ENCODE measurements around the gene AIFM2. TPM values are rescaled to one million over a fixed set of nuclear protein-coding genes. Genes with fewer than 3 reads are reported as not detected.

Gene AIFM2
- total RNA-seq, 3 donors from 2014 or later: 10.5 to 16.9 (median 11.1) TPM

DNA sequence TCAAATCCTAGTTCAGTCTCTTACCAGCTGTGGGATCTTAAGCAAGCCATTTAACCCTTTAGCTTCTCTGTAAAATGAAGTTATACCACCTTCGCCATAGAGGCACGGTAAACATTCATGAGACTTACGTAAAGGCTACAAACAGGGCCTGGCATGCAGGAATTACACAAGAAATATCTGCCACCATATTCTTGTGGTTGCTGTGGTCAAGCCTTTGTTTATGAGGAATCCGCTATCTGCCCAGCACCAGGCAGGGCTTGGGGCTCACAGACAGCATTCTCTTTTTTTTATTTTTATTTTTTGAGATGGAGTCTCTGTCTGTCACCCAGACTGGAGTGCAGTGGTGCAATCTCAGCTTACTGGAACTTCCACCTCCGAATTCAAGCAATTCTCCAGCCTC lies 9.9 kb downstream of the AIFM2 start:
- ATAC-seq: no peak
- H3K27me3 Mint-ChIP-seq (ENCODE audit: low read depth): no peaks in the 10 kb centered on the region
- no peaks in the 10 kb centered on the region for H3K4me1 Mint-ChIP-seq (ENCODE audit: low read depth)
- H3K9me3 Mint-ChIP-seq: no peaks in the 10 kb centered on the region
- H3K36me3 Mint-ChIP-seq (ENCODE audit: insufficient read depth): peaks cover 7% of the 10 kb centered on the region
- no peak for DNase-seq
- H3K4me3 Mint-ChIP-seq: no peak overlapping the region

DNA sequence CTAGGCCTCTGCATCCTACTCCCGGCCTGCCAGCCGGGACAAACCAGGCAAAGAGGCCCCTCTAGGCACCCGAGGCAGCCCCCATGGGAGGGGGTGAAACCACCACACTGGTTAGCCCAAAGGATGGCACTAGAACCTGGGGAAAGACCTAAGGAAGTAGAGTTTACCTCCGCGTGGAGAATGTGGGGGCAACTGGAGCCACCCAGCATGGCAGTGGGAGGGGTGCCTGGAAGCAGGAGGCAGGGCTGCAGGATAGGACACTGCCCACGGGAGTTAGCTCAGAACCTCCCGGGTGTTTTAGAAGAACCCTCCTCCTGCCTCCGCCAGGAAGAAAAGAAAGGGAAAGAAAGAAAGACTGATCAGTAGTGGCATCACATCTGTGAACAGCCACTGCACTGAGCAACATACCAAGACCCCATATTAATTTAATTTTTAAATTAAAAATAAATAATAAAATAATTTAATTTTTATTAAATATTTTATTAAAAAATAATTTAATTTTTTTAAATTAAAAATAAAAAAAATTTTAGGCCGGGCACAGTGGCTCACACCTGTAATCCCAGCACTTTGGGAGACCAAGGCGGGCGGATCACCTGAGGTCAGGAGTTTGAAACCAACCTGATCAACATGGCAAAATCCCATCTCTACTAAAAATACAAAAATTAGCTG lies 11.2 kb downstream of the AIFM2 start:
- DNase-seq (no peak), ATAC-seq (no peak)
- Mint-ChIP-seq H3K36me3 (ENCODE audit: insufficient read depth) (peaks cover 7% of the 10 kb centered on the region), H3K27me3 (ENCODE audit: low read depth) (no peaks in the 10 kb centered on the region), H3K9me3 (no peaks in the 10 kb centered on the region), H3K4me3 (no peak overlapping the region), H3K4me1 (ENCODE audit: low read depth) (no peaks in the 10 kb centered on the region)

DNA sequence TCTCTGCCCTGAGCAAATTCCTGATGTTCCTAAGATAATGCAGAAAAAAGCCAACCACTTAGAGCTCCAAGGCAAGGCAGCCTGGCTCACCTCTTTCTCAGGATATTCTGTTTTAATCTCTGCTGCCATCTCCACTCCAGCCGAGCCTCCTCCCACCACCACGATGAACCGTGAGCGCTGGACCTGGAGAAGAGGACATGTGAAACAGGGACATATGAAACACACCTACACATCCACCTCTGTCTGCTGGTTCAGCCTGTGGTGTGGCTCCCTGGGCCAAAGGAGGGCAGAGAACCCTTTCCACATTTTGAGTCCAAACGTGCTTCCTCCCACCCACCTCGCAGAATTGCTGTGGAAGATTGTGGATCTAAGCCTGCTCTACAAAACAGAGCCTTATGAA lies 12.2 kb downstream of the AIFM2 start:
- no peak overlapping the region for H3K4me3 Mint-ChIP-seq
- H3K36me3 Mint-ChIP-seq (ENCODE audit: insufficient read depth): peaks cover 7% of the 10 kb centered on the region
- H3K9me3 Mint-ChIP-seq: no peaks in the 10 kb centered on the region
- H3K27me3 Mint-ChIP-seq (ENCODE audit: low read depth): no peaks in the 10 kb centered on the region
- DNase-seq (no peak), ATAC-seq (no peak)
- peaks cover 2% of the 10 kb centered on the region for H3K4me1 Mint-ChIP-seq (ENCODE audit: low read depth)

DNA sequence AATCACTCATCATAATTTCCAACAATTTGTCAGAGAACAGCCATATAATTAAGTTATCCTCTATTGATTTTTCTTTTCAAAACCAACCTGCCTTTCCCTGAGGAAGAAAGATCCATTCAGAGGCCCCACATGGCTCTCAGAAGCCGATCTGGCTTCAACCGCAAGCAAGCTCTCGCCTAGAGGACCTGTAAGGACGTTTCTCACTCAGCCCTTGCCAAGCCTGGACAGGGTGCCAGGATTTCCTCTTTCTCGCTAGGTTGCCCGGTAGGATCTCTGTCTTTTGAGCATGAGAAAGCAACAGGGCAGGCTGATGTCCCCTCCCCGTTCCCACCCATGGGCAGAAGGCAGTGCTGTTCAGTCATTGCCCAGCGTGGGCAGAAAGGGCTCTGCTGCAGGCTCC lies 13.0 kb downstream of the AIFM2 start:
- DNase-seq: no peak

DNA sequence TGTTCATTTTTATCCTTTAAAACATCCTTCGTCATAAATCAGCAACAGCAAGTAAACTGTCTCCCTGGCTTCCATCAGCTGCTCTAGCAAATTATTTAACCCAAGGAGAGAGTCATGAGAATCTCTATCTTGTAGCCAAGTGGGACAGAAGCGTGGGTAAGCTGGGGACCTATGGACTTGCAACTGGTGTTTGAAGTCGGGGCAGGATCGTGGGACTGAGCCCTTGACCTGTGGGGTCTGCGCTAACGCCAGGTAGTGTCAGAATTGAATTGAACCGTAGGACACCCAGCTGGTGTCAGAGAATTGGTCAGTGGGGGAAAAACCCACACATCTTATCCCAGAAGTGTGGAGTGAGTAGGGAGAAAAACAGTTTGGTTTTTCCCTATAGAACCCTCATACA lies 13.4 kb downstream of the AIFM2 start:
- no peak overlapping the region for H3K4me3 Mint-ChIP-seq
- peaks cover 2% of the 10 kb centered on the region for H3K4me1 Mint-ChIP-seq (ENCODE audit: low read depth)
- DNase-seq (no peak), ATAC-seq (no peak)
- no peaks in the 10 kb centered on the region for H3K27me3 Mint-ChIP-seq (ENCODE audit: low read depth)
- peaks cover 7% of the 10 kb centered on the region for H3K36me3 Mint-ChIP-seq (ENCODE audit: insufficient read depth)
- H3K9me3 Mint-ChIP-seq: no peaks in the 10 kb centered on the region

More for the DNA sequence above, 13.0 kb downstream of the AIFM2 start:
- Mint-ChIP-seq H3K4me3 (no peak overlapping the region), H3K36me3 (ENCODE audit: insufficient read depth) (peaks cover 7% of the 10 kb centered on the region), H3K9me3 (no peaks in the 10 kb centered on the region), H3K27me3 (ENCODE audit: low read depth) (no peaks in the 10 kb centered on the region), H3K4me1 (ENCODE audit: low read depth) (peaks cover 2% of the 10 kb centered on the region)
- no peak for ATAC-seq

DNA sequence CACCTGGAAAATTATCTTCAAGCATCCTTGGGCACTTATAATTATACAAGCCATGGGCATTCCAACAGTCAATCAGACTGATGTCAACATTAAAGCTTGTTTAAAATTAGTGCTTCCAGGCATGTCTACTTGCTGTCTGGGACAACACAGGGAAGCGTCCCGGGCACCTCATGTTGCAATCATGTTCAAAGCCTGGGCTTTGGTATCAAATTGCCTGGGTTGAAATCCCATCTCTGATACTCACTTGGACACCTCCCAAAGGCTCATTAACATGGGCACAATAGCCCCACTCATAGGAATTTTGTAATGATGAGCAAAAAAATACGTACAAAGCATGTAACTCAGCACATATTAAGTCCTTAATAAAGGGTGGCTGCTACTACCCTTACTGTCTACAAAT lies 14.4 kb downstream of the AIFM2 start:
- H3K4me3 Mint-ChIP-seq: no peak overlapping the region
- DNase-seq: no peak
- no peak for ATAC-seq
- peaks cover 2% of the 10 kb centered on the region for H3K4me1 Mint-ChIP-seq (ENCODE audit: low read depth)
- no peaks in the 10 kb centered on the region for H3K9me3 Mint-ChIP-seq
- H3K27me3 Mint-ChIP-seq (ENCODE audit: low read depth): no peaks in the 10 kb centered on the region
- H3K36me3 Mint-ChIP-seq (ENCODE audit: insufficient read depth): peaks cover 13% of the 10 kb centered on the region

DNA sequence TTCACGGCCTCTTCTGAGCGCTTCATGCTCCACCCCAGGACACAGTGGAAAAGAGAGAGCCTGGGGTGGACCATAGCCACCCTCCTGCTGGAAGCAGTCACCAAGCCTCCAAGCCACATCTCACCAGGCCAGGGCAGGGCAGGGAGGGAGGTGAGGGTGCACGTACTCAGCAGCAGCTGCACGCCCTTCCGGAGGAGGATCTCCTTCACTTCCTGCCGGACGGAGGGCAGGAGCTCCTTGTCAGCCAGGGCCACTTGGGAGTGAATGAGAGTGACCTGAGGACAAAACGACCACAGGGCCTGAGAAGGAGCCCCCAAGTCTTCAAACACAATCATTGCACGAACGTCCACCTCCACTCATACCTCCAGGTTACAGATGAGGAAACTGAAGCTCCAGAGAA lies 15.0 kb downstream of the AIFM2 start:
- Mint-ChIP-seq H3K27me3 (ENCODE audit: low read depth) (no peaks in the 10 kb centered on the region), H3K9me3 (no peaks in the 10 kb centered on the region), H3K4me1 (ENCODE audit: low read depth) (peaks cover 2% of the 10 kb centered on the region), H3K36me3 (ENCODE audit: insufficient read depth) (peaks cover 17% of the 10 kb centered on the region), H3K4me3 (no peak overlapping the region)
- ATAC-seq (no peak), DNase-seq (no peak)

DNA sequence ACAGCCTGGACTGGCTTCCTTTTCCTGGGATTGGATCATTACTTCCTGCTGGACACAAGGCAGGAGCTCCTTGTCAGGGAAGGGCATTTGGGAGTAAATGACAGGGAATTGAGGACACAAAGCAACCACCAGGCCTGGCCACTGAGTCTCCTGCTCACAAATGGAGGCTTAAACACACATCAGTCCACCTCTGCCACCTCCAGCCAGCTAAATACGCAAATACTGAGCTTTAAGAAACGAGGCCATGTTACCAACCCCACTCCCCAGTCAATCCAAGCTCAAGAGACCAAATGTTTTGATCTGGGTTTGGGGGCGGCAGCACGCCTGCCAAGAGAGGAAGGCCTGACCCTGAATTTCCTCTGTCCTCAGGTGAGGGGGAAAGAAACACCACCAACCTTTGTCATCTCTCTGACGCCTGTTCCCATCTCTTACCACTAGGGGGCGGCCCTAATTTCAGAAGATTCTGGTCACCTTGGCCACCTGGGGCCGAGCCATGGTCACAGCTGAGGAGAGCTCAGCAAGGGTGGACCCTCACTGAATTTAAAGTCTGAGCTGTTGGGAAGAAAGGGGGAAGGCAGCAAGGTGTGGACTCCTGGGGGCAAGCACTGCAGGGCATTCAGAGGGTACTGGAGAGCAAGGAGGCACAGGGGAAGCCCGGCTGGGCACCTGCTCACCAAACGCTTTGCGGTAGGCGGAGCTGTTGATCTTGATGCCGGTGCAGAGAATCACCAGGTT lies 16.5 kb downstream of the AIFM2 start:
- peak; percentile 53 for DNase-seq
- Mint-ChIP-seq H3K4me1 (ENCODE audit: low read depth) (peaks cover 2% of the 10 kb centered on the region), H3K9me3 (no peaks in the 10 kb centered on the region), H3K4me3 (no peak overlapping the region), H3K27me3 (ENCODE audit: low read depth) (no peaks in the 10 kb centered on the region), H3K36me3 (ENCODE audit: insufficient read depth) (peaks cover 19% of the 10 kb centered on the region)
- peak; percentile 76 to 84 for ATAC-seq

DNA sequence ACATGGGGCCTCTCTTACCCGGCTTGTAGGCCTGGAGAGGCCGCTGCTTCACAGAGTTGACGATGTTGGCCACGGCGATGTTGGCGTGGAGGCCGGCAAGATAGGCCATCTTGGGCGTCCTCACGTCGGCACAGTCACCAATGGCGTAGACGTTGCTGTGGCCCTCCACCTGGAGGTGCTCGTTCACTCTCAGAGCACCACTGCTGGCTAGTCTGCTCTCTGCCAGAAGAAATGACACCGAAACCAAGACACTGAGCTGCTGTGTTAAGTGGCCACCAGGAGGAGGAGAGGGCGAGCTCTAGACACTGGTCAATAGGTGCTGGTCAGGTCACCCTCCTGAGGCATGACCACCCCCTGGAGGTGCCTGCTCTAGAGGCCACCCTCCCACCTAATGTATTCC lies 17.7 kb downstream of the AIFM2 start:
- H3K36me3 Mint-ChIP-seq (ENCODE audit: insufficient read depth): peaks cover 15% of the 10 kb centered on the region
- H3K4me3 Mint-ChIP-seq: no peak overlapping the region
- H3K27me3 Mint-ChIP-seq (ENCODE audit: low read depth): no peaks in the 10 kb centered on the region

DNA sequence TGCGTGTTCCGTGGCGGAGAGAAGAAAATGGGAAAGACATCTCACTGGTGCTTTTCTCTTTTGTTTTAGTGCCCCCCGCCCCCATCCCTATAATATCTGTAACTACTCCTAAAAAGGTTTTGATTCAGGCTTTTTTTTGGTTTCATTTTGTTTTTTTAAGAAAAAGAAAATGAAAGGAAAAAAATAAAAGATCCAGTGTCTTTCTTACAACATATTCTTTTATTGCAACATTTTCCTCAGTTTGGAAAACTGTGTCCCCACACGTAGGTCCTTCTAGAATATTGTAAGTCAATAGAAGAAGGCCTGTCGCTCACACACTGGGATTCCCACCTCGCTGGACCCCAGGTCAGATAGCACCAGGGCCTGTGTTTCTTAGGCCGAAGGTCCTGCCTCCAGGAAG lies 20.6 kb downstream of the AIFM2 start:
- Mint-ChIP-seq H3K9me3 (no peaks in the 10 kb centered on the region), H3K4me3 (no peak overlapping the region), H3K36me3 (ENCODE audit: insufficient read depth) (peaks cover 15% of the 10 kb centered on the region), H3K4me1 (ENCODE audit: low read depth) (peaks cover 2% of the 10 kb centered on the region), H3K27me3 (ENCODE audit: low read depth) (no peaks in the 10 kb centered on the region)
- ATAC-seq (no peak), DNase-seq (no peak)

More for the DNA sequence above, 17.7 kb downstream of the AIFM2 start:
- no peaks in the 10 kb centered on the region for H3K9me3 Mint-ChIP-seq
- peaks cover 2% of the 10 kb centered on the region for H3K4me1 Mint-ChIP-seq (ENCODE audit: low read depth)
- DNase-seq: no peak
- no peak for ATAC-seq

DNA sequence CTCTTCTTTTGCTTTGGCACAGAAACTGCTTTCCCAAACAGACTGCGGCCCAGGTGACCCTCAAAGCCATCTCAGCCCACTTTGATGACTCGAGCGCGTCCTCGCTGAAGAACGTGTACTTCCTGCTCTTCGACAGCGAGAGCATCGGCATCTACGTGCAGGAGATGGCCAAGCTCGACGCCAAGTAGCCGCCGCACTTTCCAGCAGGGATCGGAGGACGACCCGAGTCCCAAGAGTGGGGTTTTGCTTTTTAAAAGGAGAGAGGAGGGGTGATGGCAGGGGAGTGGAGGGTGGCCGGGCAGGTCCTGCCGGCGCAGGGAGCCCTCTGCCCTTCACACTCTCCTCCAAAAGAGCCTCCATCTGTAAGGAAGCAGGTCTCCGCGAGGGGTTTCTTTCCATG lies 21.1 kb downstream of the AIFM2 start:
- Mint-ChIP-seq H3K4me1 (ENCODE audit: low read depth) (peaks cover 2% of the 10 kb centered on the region), H3K36me3 (ENCODE audit: insufficient read depth) (peaks cover 15% of the 10 kb centered on the region), H3K27me3 (ENCODE audit: low read depth) (no peaks in the 10 kb centered on the region), H3K4me3 (no peak overlapping the region), H3K9me3 (no peaks in the 10 kb centered on the region)
- no peak for DNase-seq
- no peak for ATAC-seq

DNA sequence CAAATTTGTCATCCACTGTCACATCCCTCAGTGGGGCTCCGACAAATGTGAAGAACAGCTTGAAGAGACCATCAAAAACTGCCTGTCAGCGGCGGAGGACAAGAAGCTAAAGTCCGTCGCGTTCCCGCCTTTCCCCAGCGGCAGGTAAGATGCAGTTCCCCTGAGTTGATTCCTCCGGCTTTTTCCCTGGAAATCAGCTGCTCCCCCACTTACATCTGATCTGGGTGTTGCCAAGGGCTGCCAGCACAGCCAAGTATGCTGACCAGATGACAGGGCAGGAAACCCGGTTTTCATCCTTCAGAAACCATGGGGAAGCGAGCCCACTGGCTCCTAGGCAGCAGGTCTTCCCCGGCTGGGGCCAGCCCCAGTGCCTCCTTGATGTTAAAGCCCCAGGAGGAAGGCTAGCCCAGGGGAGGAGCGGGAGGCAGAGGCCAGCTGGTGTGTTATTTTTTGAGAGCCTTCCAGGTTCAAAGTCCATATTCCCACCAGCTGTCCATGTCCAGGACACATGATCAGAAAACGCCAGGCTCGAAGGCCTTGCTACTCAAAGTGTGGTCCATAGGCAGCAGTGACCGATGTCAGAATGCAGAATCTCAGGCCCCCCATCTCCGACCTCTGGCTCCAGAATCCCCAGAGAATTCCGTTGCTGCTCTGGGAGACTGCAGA lies 23.4 kb downstream of the AIFM2 start:
- Mint-ChIP-seq H3K9me3 (no peaks in the 10 kb centered on the region), H3K27me3 (ENCODE audit: low read depth) (no peaks in the 10 kb centered on the region)

DNA sequence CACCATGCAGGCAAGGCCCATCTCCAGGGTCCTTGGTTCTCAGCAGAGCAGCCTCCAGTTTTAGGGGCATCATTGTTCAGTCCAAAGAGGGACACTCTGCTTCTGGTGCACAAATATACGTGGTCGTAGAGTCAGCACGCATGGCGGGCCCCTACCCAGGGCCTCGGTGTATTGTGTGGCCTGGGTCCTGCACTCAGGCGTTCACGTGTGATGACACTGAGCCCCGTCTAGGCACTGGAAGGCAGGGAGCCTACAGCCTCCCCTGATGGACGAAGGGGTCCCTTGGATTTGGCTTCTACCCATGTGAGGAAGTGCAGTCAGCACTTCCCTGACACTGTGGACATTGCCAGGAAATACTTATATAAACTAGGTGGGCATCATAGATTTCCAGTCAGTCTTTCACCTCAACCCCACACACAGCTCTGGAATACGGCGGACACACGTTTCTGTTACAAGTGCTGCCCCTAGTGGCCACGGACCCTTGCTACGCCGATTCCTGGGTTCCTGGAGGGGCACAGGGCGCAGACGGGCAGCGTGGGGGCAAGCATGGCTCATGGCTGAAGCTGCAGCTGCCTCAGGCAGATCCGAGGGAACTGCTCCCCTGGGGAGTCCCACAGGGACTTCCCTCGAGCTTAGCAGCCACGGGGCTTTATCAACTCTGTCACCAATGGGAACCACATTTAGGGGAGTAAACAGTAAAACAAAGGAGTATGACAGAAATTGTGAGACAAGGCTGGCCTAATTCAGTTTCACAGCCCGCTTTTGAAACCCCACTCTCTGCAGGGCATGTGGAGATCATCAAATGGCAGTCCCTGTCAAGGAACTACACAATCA lies 25.4 kb downstream of the AIFM2 start:
- no peaks in the 10 kb centered on the region for H3K9me3 Mint-ChIP-seq
- H3K4me3 Mint-ChIP-seq: no peak overlapping the region
- ATAC-seq: peak in 1 of 2 donors; percentile 37
- no peaks in the 10 kb centered on the region for H3K27me3 Mint-ChIP-seq (ENCODE audit: low read depth)
- DNase-seq: no peak
- peaks cover 6% of the 10 kb centered on the region for H3K36me3 Mint-ChIP-seq (ENCODE audit: insufficient read depth)
- no peaks in the 10 kb centered on the region for H3K4me1 Mint-ChIP-seq (ENCODE audit: low read depth)

More for the DNA sequence above, 23.4 kb downstream of the AIFM2 start:
- Mint-ChIP-seq H3K36me3 (ENCODE audit: insufficient read depth) (peaks cover 15% of the 10 kb centered on the region), H3K4me3 (no peak overlapping the region), H3K4me1 (ENCODE audit: low read depth) (no peaks in the 10 kb centered on the region)
- ATAC-seq (no peak), DNase-seq (no peak)

DNA sequence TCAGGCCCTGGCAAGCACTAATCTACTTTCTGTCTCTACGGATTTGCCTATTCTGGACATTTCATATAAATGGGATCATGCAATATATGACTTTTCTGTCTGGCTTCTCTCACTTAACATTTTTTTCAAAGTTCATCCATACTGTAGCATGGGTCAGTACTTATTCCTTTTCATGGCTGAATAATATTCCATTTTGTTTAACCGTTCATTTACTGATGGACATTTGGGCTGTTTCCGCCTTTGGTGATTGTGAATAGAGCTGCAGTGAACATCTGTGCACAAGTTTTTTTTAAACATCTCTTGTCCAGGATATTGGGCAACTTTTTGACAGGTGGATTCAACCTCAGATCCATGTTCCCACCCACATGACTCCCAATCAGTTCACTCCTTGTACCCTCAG lies 31.0 kb downstream of the AIFM2 start:
- Mint-ChIP-seq H3K9me3 (no peaks in the 10 kb centered on the region), H3K36me3 (ENCODE audit: insufficient read depth) (peaks cover 23% of the 10 kb centered on the region), H3K27me3 (ENCODE audit: low read depth) (no peaks in the 10 kb centered on the region), H3K4me1 (ENCODE audit: low read depth) (peaks cover 2% of the 10 kb centered on the region), H3K4me3 (no peak overlapping the region)
- ATAC-seq (no peak), DNase-seq (no peak)

Measured in activated T-cell treated with anti-CD3 and anti-CD28 coated beads, Interleukin-2, amount 50 U/mL, for 4 hours (primary cell).